Endothelial cell of umbilical vein (primary cell): ENCODE measurements around the gene GLRX5. TPM values are rescaled to one million over a fixed set of nuclear protein-coding genes. Genes with fewer than 3 reads are reported as not detected.

Experiments used
- BruUV-seq: library from RNA; stranded (reverse); fragments of 400-500 nt; replicated peaks from 2 replicates; lab custom pipeline; 2021; lab: Mats Ljungman, UMichigan
- CTCF ChIA-PET: fragments of 300-600, 350-600 bp; sonication (Branson Sonifier 250); formaldehyde crosslinking; loops from one replicate; lab custom pipeline; 2021; ENCODE audit warnings: antibody characterized with exemption, inconsistent platforms; lab: Charles Lee
- POLR2A ChIA-PET: fragments of 300-600, 350-600 bp; sonication (Branson Sonifier 250); formaldehyde crosslinking; loops from one replicate; lab custom pipeline; 2021; ENCODE audit warnings: antibody characterized with exemption, inconsistent platforms; lab: Charles Lee
- DNase-seq: peaks from one replicate; pipeline ENCODE4 v3.0.0-alpha.2; 2011; ENCODE audit warnings: low read depth, low spot score
- FAIRE-seq: peaks from 2 replicates; lab custom pipeline; 2011; peaks lifted over from hg19 to GRCh38; lab: Jason Lieb, UNC
- H2AFZ ChIP-seq: 2 replicates; pipeline ENCODE4 v1.6.0; 2012; ENCODE audit warnings: low read depth, low read length, control low read depth, inconsistent platforms
- H3K27ac ChIP-seq: 2 replicates; pipeline ENCODE4 v1.5.1; 2011; ENCODE audit warnings: low read depth, mild to moderate bottlenecking, control low read depth, low read length, moderate library complexity; ENCODE audit not compliant: insufficient read depth
- H3K27me3 ChIP-seq, 2 experiments: 2 replicates each; pipeline versions ENCODE4 v1.6.0 to v1.6.1; 2011; ENCODE audit warnings: low read length in 2 of 2, mixed read lengths in 1 of 2; ENCODE audit not compliant: control insufficient read depth in 2 of 2, insufficient read depth in 2 of 2
- H3K36me3 ChIP-seq, 2 experiments: 2 replicates in 1 of 2; 3 replicates in 1 of 2; pipeline ENCODE4 v1.5.1; 2011; ENCODE audit warnings: low read length in 2 of 2, mild to moderate bottlenecking in 1 of 2, moderate library complexity in 1 of 2; ENCODE audit not compliant: control insufficient read depth in 2 of 2, insufficient read depth in 2 of 2; ENCODE audit errors: extremely low read depth in 1 of 2
- H3K4me1 ChIP-seq: 3 replicates; pipeline ENCODE4 v1.5.1; 2011; ENCODE audit warnings: mild to moderate bottlenecking, low read length; ENCODE audit not compliant: control insufficient read depth, insufficient read depth; ENCODE audit errors: extremely low read depth
- H3K4me2 ChIP-seq: 2 replicates; pipeline ENCODE4 v1.6.1; 2011; ENCODE audit warnings: low read length, control low read depth, mixed read lengths; ENCODE audit not compliant: insufficient read depth
- H3K4me3 ChIP-seq, 3 experiments: fragments of 200-600 bp in 1 of 3; sonication (generic), shearing (Covaris generic) in 1 of 3; replicated peaks in 1 of 3; 2 replicates each; pipeline ENCODE4 v1.5.1; 2011 to 2016; ENCODE audit warnings: control low read depth in 3 of 3, low read length in 3 of 3, mild to moderate bottlenecking in 2 of 3, inconsistent platforms in 1 of 3, low read depth in 1 of 3, moderate library complexity in 1 of 3; ENCODE audit not compliant: insufficient read depth in 1 of 3
- H3K79me2 ChIP-seq: 2 replicates; pipeline ENCODE4 v1.6.0; 2012; ENCODE audit warnings: low read length, inconsistent platforms; ENCODE audit not compliant: control insufficient read depth, insufficient read depth
- H3K9ac ChIP-seq: replicated peaks from 2 replicates; pipeline ENCODE3; 2011; ENCODE audit warnings: low read length, control low read depth; ENCODE audit not compliant: insufficient read depth; ENCODE audit errors: extremely low read depth
- H3K9me1 ChIP-seq: replicated peaks from 3 replicates; pipeline ENCODE4 v1.6.0; 2011; ENCODE audit warnings: mild to moderate bottlenecking, low read length; ENCODE audit not compliant: control insufficient read depth, insufficient read depth; ENCODE audit errors: extremely low read depth
- H3K9me3 ChIP-seq: replicated peaks from 2 replicates; pipeline ENCODE4 v1.5.1; 2012; ENCODE audit warnings: low read length, inconsistent platforms; ENCODE audit not compliant: control insufficient read depth, insufficient read depth
- H4K20me1 ChIP-seq: replicated peaks from 2 replicates; pipeline ENCODE3; 2011; ENCODE audit warnings: mild to moderate bottlenecking, low read length; ENCODE audit not compliant: control insufficient read depth, insufficient read depth; ENCODE audit errors: extremely low read depth
- CTCF ChIP-seq, 2 donors: IDR thresholded peaks; 1 replicate in 1 of 2; 2 replicates in 1 of 2; pipeline ENCODE4 v1.5.1; 2011; ENCODE audit warnings: low read length in 2 of 2, mild to moderate bottlenecking in 2 of 2, moderate library complexity in 2 of 2, control low read depth in 1 of 2, inconsistent platforms in 1 of 2, low read depth in 1 of 2; ENCODE audit not compliant: insufficient read depth in 1 of 2; ENCODE audit errors: extremely low read depth in 1 of 2
- EZH2 ChIP-seq: IDR thresholded peaks from 2 replicates; pipeline ENCODE4 v1.6.1; 2012; ENCODE audit warnings: borderline replicate concordance, low read depth, mild to moderate bottlenecking, moderate library complexity, low read length, inconsistent platforms; ENCODE audit not compliant: severe bottlenecking
- FOS ChIP-seq: IDR thresholded peaks from 2 replicates; pipeline ENCODE4 v1.6.1; 2011; ENCODE audit warnings: mild to moderate bottlenecking, low read length, moderate library complexity, borderline replicate concordance; ENCODE audit not compliant: insufficient read depth
- GATA2 ChIP-seq: IDR thresholded peaks from 2 replicates; pipeline ENCODE4 v1.7.0; 2011; ENCODE audit warnings: low read depth, mild to moderate bottlenecking, moderate library complexity, mixed read lengths, low read length; ENCODE audit not compliant: insufficient read length, insufficient read depth
- JUN ChIP-seq: IDR thresholded peaks from 2 replicates; pipeline ENCODE4 v1.6.1; 2011; ENCODE audit warnings: borderline replicate concordance, low read depth; ENCODE audit not compliant: insufficient read length, insufficient read depth
- MYC ChIP-seq: IDR thresholded peaks from one replicate; pipeline ENCODE4 v1.6.1; 2011; ENCODE audit warnings: mild to moderate bottlenecking, low read depth, low read length
- POLR2A ChIP-seq: IDR thresholded peaks from 2 replicates; pipeline ENCODE4 v1.6.1; 2012; ENCODE audit warnings: low read depth, mild to moderate bottlenecking, control low read depth, low read length
- POLR2AphosphoS5 ChIP-seq: IDR thresholded peaks from 2 replicates; pipeline ENCODE4 v1.6.1; 2012; ENCODE audit warnings: low read depth, mild to moderate bottlenecking, control low read depth, low read length, moderate library complexity; ENCODE audit not compliant: insufficient read depth
- dilution Hi-C: fragments of 300-500 bp; cut with MboI; formaldehyde crosslinking; loops from one replicate; pipeline ENCODE4 v1.15.0; 2019; ENCODE audit warnings: low sequenced_read_pairs; ENCODE audit not compliant: extremely low pct_ligation_motif_present
- intact Hi-C: fragments of 100-400 bp; cut with micrococcal nuclease; formaldehyde crosslinking; loops from one replicate; pipeline ENCODE4 v1.10.0; 2022
- polyA plus RNA-seq, 4 experiments: library from polyadenylated mRNA; depleted of rRNA in 3 of 4; stranded (reverse) in 3 of 4; unstranded in 1 of 4; fragments of >200 nt; gene quantifications; 2 replicates each; pipeline versions ENCODE4 v1.2.1 to v1.2.3, GENCODE V29; 2011 to 2012; ENCODE audit warnings: missing spikeins in 1 of 4
- total RNA-seq: library from RNA; stranded (reverse); gene quantifications from 2 replicates; pipeline ENCODE4 v1.2.3, GENCODE V29; 2021

GLRX5 gene
- total and polyA plus RNA-seq, 2 donors (not counting 3 experiments of a cell fraction or from before 2014, with no cell fraction given) = 42.6 to 52.0 TPM

GRCh38 chr14:95490138-95490509 lies 44.7 kb upstream of the GLRX5 start:
- BruUV-seq = no TSS peak
- Histone ChIP-seq H3K27me3 (no peaks in the 10 kb centered on the region), H3K79me2 (no peaks in the 10 kb centered on the region), H3K36me3 (no peaks in the 10 kb centered on the region), H3K9ac (no peak overlapping the region), H3K4me1 (peaks cover 3% of the 10 kb centered on the region), H3K4me2 (no peak overlapping the region), H3K27ac (no peak overlapping the region), H3K4me3 (no peak overlapping the region), H4K20me1 (no peaks in the 10 kb centered on the region), H2AFZ (no peak overlapping the region), H3K9me1 (no peaks in the 10 kb centered on the region), H3K9me3 (no peaks in the 10 kb centered on the region)
- intact Hi-C loops = no loop called here
- POLR2A ChIA-PET = no interaction called here
- dilution Hi-C loops = no loop called here
- TF ChIP-seq EZH2 (no peak), MYC (no peak), JUN (no peak), CTCF (IDR thresholded peaks at IDR 0.05; ENCODE audit: extremely low read depth in 1 of 2, insufficient read depth in 1 of 2, low read depth in 1 of 2, low read length in 2 of 2) (no peak), POLR2AphosphoS5 (no peak), FOS (no peak), GATA2 (no peak), POLR2A (no peak)
- DNase-seq (no peak), FAIRE-seq (no peak)
- CTCF ChIA-PET = interaction anchor here (0.8 to 1.3 kb wide), 3 partner anchors 11 to 38 kb away, joined by 3 to 4 read pairs (median 3); no protein-coding TSS in a partner anchor
